ENCODE results near the gene AADAT.

The AADAT gene

GRCh38 chr4:170012629-170012958 lies 77.2 kb downstream of the AADAT start:
- no peaks in the 10 kb centered on the region for H3K27me3 ChIP-seq (ENCODE audit: insufficient read depth, low read depth)
- H3K4me1 ChIP-seq (ENCODE audit: low read depth, poor library complexity, severe bottlenecking), result peaks cover 23% of the 10 kb centered on the region
- H3K4me3 ChIP-seq (IDR thresholded peaks at IDR 0.05; ENCODE audit: insufficient read depth, low read depth, low read length), result no peak overlapping the region
- no peak overlapping the region for H3K27ac ChIP-seq
- H3K9ac ChIP-seq, result no peak overlapping the region
- H3K79me2 ChIP-seq (ENCODE audit: insufficient read depth, low read depth), result no peaks in the 10 kb centered on the region; the same call in 1 of the 2 replicates
- no peak overlapping the region for H3K4me2 ChIP-seq
- no peak for TF ChIP-seq CTCF (conservative IDR thresholded peaks at IDR 0.05; ENCODE audit: low read depth, low read length)
- no peaks in the 10 kb centered on the region for H3K36me3 ChIP-seq (ENCODE audit: insufficient read depth)
- H4K20me1 ChIP-seq (ENCODE audit: insufficient read depth), result no peaks in the 10 kb centered on the region
- H2AFZ ChIP-seq (ENCODE audit: low read depth), result no peak overlapping the region

- H3K9ac ChIP-seq, result no peak overlapping the region
- no peak for TF ChIP-seq CTCF (conservative IDR thresholded peaks at IDR 0.05; ENCODE audit: low read depth, low read length)
- H3K79me2 ChIP-seq (ENCODE audit: insufficient read depth, low read depth), result no peaks in the 10 kb centered on the region; the same call in 1 of the 2 replicates
- H2AFZ ChIP-seq (ENCODE audit: low read depth), result no peak overlapping the region
- H3K4me1 ChIP-seq (ENCODE audit: low read depth, poor library complexity, severe bottlenecking), result peaks cover 28% of the 10 kb centered on the region
- H3K36me3 ChIP-seq (ENCODE audit: insufficient read depth), result no peaks in the 10 kb centered on the region
- H3K27me3 ChIP-seq (ENCODE audit: insufficient read depth, low read depth), result no peaks in the 10 kb centered on the region
- no peak overlapping the region for H3K27ac ChIP-seq
- H4K20me1 ChIP-seq (ENCODE audit: insufficient read depth), result no peaks in the 10 kb centered on the region
- no peak overlapping the region for H3K4me3 ChIP-seq (IDR thresholded peaks at IDR 0.05; ENCODE audit: insufficient read depth, low read depth, low read length)
- no peak overlapping the region for H3K4me2 ChIP-seq
Observed at GRCh38 chr4:170011921-170012628, 77.7 kb downstream of the AADAT start.

Measured in KMS-11 (cell line).